Endothelial cell of umbilical vein (primary cell): ENCODE results near the gene DNASE1. TPM values are rescaled to one million over a fixed set of nuclear protein-coding genes. Genes with fewer than 3 reads are reported as not detected.

Source experiments
- BruUV-seq: library from RNA; stranded (reverse); fragments of 400-500 nt; replicated peaks from 2 replicates; lab custom pipeline; 2021; lab: Mats Ljungman, UMichigan
- CTCF ChIA-PET: fragments of 300-600, 350-600 bp; sonication (Branson Sonifier 250); formaldehyde crosslinking; loops from one replicate; lab custom pipeline; 2021; ENCODE audit warnings: antibody characterized with exemption, inconsistent platforms; lab: Charles Lee
- POLR2A ChIA-PET: fragments of 300-600, 350-600 bp; sonication (Branson Sonifier 250); formaldehyde crosslinking; loops from one replicate; lab custom pipeline; 2021; ENCODE audit warnings: antibody characterized with exemption, inconsistent platforms; lab: Charles Lee
- DNase-seq: peaks from one replicate; pipeline ENCODE4 v3.0.0-alpha.2; 2011; ENCODE audit warnings: low read depth, low spot score
- FAIRE-seq: peaks from 2 replicates; lab custom pipeline; 2011; peaks lifted over from hg19 to GRCh38; lab: Jason Lieb, UNC
- H2AFZ ChIP-seq: 2 replicates; pipeline ENCODE4 v1.6.0; 2012; ENCODE audit warnings: low read depth, low read length, control low read depth, inconsistent platforms
- H3K27ac ChIP-seq: 2 replicates; pipeline ENCODE4 v1.5.1; 2011; ENCODE audit warnings: low read depth, mild to moderate bottlenecking, control low read depth, low read length, moderate library complexity; ENCODE audit not compliant: insufficient read depth
- H3K27me3 ChIP-seq, 2 experiments: 2 replicates each; pipeline versions ENCODE4 v1.6.0 to v1.6.1; 2011; ENCODE audit warnings: low read length in 2 of 2, mixed read lengths in 1 of 2; ENCODE audit not compliant: control insufficient read depth in 2 of 2, insufficient read depth in 2 of 2
- H3K36me3 ChIP-seq, 2 experiments: 2 replicates in 1 of 2; 3 replicates in 1 of 2; pipeline ENCODE4 v1.5.1; 2011; ENCODE audit warnings: low read length in 2 of 2, mild to moderate bottlenecking in 1 of 2, moderate library complexity in 1 of 2; ENCODE audit not compliant: control insufficient read depth in 2 of 2, insufficient read depth in 2 of 2; ENCODE audit errors: extremely low read depth in 1 of 2
- H3K4me1 ChIP-seq: 3 replicates; pipeline ENCODE4 v1.5.1; 2011; ENCODE audit warnings: mild to moderate bottlenecking, low read length; ENCODE audit not compliant: control insufficient read depth, insufficient read depth; ENCODE audit errors: extremely low read depth
- H3K4me2 ChIP-seq: 2 replicates; pipeline ENCODE4 v1.6.1; 2011; ENCODE audit warnings: low read length, control low read depth, mixed read lengths; ENCODE audit not compliant: insufficient read depth
- H3K4me3 ChIP-seq, 3 experiments: fragments of 200-600 bp in 1 of 3; sonication (generic), shearing (Covaris generic) in 1 of 3; replicated peaks in 1 of 3; 2 replicates each; pipeline ENCODE4 v1.5.1; 2011 to 2016; ENCODE audit warnings: control low read depth in 3 of 3, low read length in 3 of 3, mild to moderate bottlenecking in 2 of 3, inconsistent platforms in 1 of 3, low read depth in 1 of 3, moderate library complexity in 1 of 3; ENCODE audit not compliant: insufficient read depth in 1 of 3
- H3K79me2 ChIP-seq: 2 replicates; pipeline ENCODE4 v1.6.0; 2012; ENCODE audit warnings: low read length, inconsistent platforms; ENCODE audit not compliant: control insufficient read depth, insufficient read depth
- H3K9ac ChIP-seq: replicated peaks from 2 replicates; pipeline ENCODE3; 2011; ENCODE audit warnings: low read length, control low read depth; ENCODE audit not compliant: insufficient read depth; ENCODE audit errors: extremely low read depth
- H3K9me1 ChIP-seq: replicated peaks from 3 replicates; pipeline ENCODE4 v1.6.0; 2011; ENCODE audit warnings: mild to moderate bottlenecking, low read length; ENCODE audit not compliant: control insufficient read depth, insufficient read depth; ENCODE audit errors: extremely low read depth
- H3K9me3 ChIP-seq: replicated peaks from 2 replicates; pipeline ENCODE4 v1.5.1; 2012; ENCODE audit warnings: low read length, inconsistent platforms; ENCODE audit not compliant: control insufficient read depth, insufficient read depth
- H4K20me1 ChIP-seq: replicated peaks from 2 replicates; pipeline ENCODE3; 2011; ENCODE audit warnings: mild to moderate bottlenecking, low read length; ENCODE audit not compliant: control insufficient read depth, insufficient read depth; ENCODE audit errors: extremely low read depth
- CTCF ChIP-seq, 2 donors: IDR thresholded peaks; 1 replicate in 1 of 2; 2 replicates in 1 of 2; pipeline ENCODE4 v1.5.1; 2011; ENCODE audit warnings: low read length in 2 of 2, mild to moderate bottlenecking in 2 of 2, moderate library complexity in 2 of 2, control low read depth in 1 of 2, inconsistent platforms in 1 of 2, low read depth in 1 of 2; ENCODE audit not compliant: insufficient read depth in 1 of 2; ENCODE audit errors: extremely low read depth in 1 of 2
- FOS ChIP-seq: IDR thresholded peaks from 2 replicates; pipeline ENCODE4 v1.6.1; 2011; ENCODE audit warnings: mild to moderate bottlenecking, low read length, moderate library complexity, borderline replicate concordance; ENCODE audit not compliant: insufficient read depth
- JUN ChIP-seq: IDR thresholded peaks from 2 replicates; pipeline ENCODE4 v1.6.1; 2011; ENCODE audit warnings: borderline replicate concordance, low read depth; ENCODE audit not compliant: insufficient read length, insufficient read depth
- POLR2A ChIP-seq: IDR thresholded peaks from 2 replicates; pipeline ENCODE4 v1.6.1; 2012; ENCODE audit warnings: low read depth, mild to moderate bottlenecking, control low read depth, low read length
- dilution Hi-C: fragments of 300-500 bp; cut with MboI; formaldehyde crosslinking; loops from one replicate; pipeline ENCODE4 v1.15.0; 2019; ENCODE audit warnings: low sequenced_read_pairs; ENCODE audit not compliant: extremely low pct_ligation_motif_present
- intact Hi-C: fragments of 100-400 bp; cut with micrococcal nuclease; formaldehyde crosslinking; loops from one replicate; pipeline ENCODE4 v1.10.0; 2022
- polyA plus RNA-seq, 4 experiments: library from polyadenylated mRNA; depleted of rRNA in 3 of 4; stranded (reverse) in 3 of 4; unstranded in 1 of 4; fragments of >200 nt; gene quantifications; 2 replicates each; pipeline versions ENCODE4 v1.2.1 to v1.2.3, GENCODE V29; 2011 to 2012; ENCODE audit warnings: missing spikeins in 1 of 4
- total RNA-seq: library from RNA; stranded (reverse); gene quantifications from 2 replicates; pipeline ENCODE4 v1.2.3, GENCODE V29; 2021
- TF ChIP-seq, protein P1 (sequence below): IDR thresholded peaks from 2 replicates; pipeline ENCODE4 v1.6.1; 2011; ENCODE audit not compliant: insufficient read depth, insufficient read length

The DNASE1 gene
- total and polyA plus RNA-seq, 2 donors (not counting 3 experiments of a cell fraction or from before 2014, with no cell fraction given): 11.1 to 13.5 TPM

DNA sequence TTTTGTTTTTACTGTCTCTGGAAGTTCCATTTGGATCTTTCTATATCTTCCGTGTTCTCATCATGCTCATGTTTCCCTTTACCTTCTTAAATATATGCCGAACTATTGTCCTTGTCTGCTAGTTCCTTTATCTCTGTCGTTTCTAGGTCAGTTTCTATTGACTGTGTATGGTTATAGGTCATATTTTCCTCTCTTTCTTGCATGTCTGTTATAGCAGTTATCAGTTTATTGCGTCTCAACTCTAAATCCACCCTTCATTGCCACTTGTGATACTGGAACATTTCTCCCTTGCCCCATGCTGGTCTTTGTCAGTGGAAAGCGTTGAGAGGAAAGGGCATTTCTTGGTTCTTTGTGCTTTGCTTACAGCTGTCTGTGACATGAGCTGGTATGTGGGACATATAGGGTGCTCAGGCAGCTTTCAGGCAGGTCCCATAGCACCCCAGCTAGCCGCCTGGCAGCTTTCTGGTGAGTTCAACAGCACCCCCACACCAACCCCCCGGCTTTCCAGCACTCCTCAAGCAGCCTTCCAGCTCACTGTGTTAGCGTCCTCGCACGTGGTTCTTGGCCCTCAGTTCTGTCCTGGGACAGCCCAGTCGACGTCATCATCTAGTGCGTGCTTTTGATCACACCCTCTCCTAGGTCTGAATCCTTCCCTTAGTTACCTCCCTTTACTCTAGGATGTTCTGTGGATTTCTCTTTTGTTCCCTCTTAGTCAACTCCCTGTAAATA is 15.4 kb upstream of the DNASE1 start:
- no peaks in the 10 kb centered on the region for H4K20me1 ChIP-seq
- peaks cover 0 to 2% of the 10 kb centered on the region in 2 experiments for H3K36me3 ChIP-seq
- H3K4me1 ChIP-seq: peaks cover 7% of the 10 kb centered on the region
- ChIA-PET CTCF (no interaction called here), POLR2A (no interaction called here)
- no peak for DNase-seq
- H3K4me3 ChIP-seq: no peak overlapping the region
- TF ChIP-seq POLR2A: no peak
- TF ChIP-seq, protein P1, sequence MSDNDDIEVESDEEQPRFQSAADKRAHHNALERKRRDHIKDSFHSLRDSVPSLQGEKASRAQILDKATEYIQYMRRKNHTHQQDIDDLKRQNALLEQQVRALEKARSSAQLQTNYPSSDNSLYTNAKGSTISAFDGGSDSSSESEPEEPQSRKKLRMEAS: no peak
- TF ChIP-seq FOS: no peak
- TF ChIP-seq JUN: no peak
- no peak for TF ChIP-seq CTCF (IDR thresholded peaks at IDR 0.05; ENCODE audit: extremely low read depth in 1 of 2, insufficient read depth in 1 of 2, low read depth in 1 of 2, low read length in 2 of 2)
- H3K27ac ChIP-seq: no peak overlapping the region
- no peak overlapping the region for H3K4me2 ChIP-seq
- intact Hi-C loops (no loop called here), dilution Hi-C loops (no loop called here)
- BruUV-seq: no TSS peak
- no peaks in the 10 kb centered on the region for H3K79me2 ChIP-seq
- no peaks in the 10 kb centered on the region for H3K9me1 ChIP-seq
- H3K27me3 ChIP-seq: no peaks in the 10 kb centered on the region
- FAIRE-seq: no peak
- H3K9ac ChIP-seq: no peak overlapping the region
- H3K9me3 ChIP-seq: no peaks in the 10 kb centered on the region
- H2AFZ ChIP-seq: no peak overlapping the region
